GM21390 (cell line): Measurements from ENCODE around the gene OR2T6.
"Not testable (repeated sequence)": the region's sequence is repeated elsewhere in the genome, so short reads cannot be mapped to it uniquely, and the experiment has no call there.

Source experiments
- ATAC-seq: cut with Tn5 transposase; IDR thresholded peaks from one replicate; pipeline ENCODE4 v1.9.1; 2021; ENCODE audit not compliant: unreplicated experiment

The OR2T6 gene

DNA sequence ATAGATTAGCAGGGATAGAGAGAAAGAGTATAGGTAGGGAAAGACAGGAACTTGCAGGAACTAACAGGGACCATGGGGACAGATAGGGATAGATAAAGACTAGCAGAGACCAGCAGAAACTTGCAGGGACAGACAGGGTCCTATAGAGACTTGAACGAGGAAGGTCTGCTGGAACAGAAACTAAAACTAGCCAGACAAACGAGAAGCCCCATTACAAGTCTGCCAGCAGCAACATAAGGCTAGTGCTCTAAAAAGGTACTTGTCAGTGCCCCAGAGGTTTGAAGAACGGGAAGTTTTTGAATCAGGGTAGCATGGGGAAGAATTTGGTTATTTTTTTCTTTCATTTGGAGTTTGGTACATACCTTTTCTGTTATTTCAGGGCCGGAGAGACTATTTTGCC is 56.7 kb downstream of the OR2T6 start:
- ATAC-seq: peak; percentile 34

DNA sequence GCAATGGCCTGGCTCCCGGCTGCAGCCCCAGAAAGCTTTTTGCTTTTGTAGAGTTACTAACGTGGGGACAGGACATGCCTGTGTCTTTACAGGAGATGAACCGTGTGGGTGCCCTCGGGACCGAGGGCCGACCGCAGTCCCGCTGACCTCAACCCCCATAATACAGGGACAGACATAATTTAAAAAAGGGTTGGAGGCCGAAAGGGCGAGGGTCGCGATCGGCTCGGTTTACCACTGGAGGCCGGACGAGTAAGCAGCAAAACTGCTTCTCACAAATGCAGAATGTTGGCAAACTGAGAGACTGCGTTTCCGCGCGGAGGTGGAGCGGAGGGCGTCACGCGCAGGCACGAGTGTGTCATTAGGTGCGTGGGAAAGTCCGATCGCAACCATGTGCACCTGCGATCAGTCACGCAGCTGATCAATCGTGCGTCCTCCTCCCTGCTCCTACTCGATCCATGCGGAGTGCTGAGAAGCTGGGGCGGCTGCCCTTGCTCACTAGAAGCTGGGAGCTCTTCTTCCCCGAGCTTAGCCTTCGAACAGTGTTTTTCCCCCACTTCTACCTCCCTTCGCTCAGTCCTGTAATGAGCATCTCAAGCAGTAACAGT is 58.4 kb downstream of the OR2T6 start:
- not testable (repeated sequence) for ATAC-seq

GRCh38 chr1:248434913-248435312 is 59.4 kb downstream of the OR2T6 start:
- peak; percentile 41 for ATAC-seq

DNA sequence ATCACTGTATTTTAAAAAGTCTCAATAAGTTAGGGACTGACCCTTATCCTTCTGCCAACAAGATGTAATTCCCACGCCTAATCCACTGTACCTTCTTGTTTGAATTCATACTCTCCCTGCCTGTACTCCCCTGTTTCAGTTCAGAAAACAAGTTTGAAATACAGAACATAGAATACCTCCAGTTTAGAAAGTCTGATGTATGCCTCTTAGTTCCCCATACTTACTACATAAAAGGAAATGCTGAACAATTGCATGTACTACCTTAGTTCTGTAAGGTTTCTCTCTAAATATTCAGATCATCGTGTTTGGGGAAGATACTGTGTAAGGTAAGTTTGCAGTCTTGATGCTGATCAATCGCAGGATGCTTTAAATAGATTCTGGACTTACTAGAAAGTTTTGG is 60.8 kb downstream of the OR2T6 start:
- peak; percentile 52 for ATAC-seq

DNA sequence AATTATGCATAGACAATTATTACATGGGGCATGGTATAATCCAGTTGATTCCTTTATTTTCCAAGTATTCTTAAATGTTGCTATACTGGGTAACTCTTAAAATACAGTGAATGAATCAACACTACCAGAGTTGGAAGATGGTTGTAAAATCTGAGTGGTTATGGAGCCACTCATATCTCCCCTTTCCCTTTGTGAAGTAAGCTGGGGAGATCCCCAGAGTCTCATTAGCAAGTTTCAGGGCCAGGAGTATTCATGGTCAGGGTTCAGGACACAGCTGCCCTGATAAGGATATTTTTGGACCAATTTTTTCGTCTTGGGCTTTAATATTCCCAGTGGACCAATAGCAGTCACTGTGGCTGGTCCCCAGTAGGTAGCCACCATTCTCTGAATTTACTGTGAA is 63.1 kb downstream of the OR2T6 start:
- not testable (repeated sequence) for ATAC-seq

GRCh38 chr1:248439283-248439682 is 63.7 kb downstream of the OR2T6 start:
- not testable (repeated sequence) for ATAC-seq
